ENCODE results near the gene CACNA1G. TPM values are rescaled to one million over a fixed set of nuclear protein-coding genes. Genes with fewer than 3 reads are reported as not detected.

The CACNA1G gene
- total RNA-seq, 2 experiments from 2014 or later = not detected

- DNase-seq (peak; percentile 40), ATAC-seq (no peak)
- Mint-ChIP-seq H3K9me3 (ENCODE audit: low read depth) (no peaks in the 10 kb centered on the region), H3K4me1 (peaks cover 21% of the 10 kb centered on the region), H3K27me3 (peaks cover 54% of the 10 kb centered on the region), H3K4me3 (no peak overlapping the region), H3K36me3 (ENCODE audit: low read depth) (no peaks in the 10 kb centered on the region), H3K27ac (no peak overlapping the region)
- POLR2A ChIA-PET = no interaction called here
- CTCF ChIA-PET = interaction anchor here (1.0 to 1.7 kb wide), 5 partner anchors 19 to 82 kb away, joined by 3 to 8 read pairs (median 3); no protein-coding TSS in a partner anchor
- intact Hi-C loops (cut with DNase I, micrococcal nuclease) = loop anchor here (1.0 to 5.0 kb wide), 5 partner anchors 14 to 79 kb away; partner anchors contain the start of gene SPATA20 (in 1 of the 2)
These were observed 623 bp downstream of the CACNA1G start for GRCh38 chr17:50560931-50561745.

GRCh38 chr17:50561746-50562141 is 1.2 kb downstream of the CACNA1G start:
- CTCF ChIA-PET = interaction anchor here (0.9 to 1.8 kb wide), 6 partner anchors 16 to 133 kb away, joined by 3 to 9 read pairs (median 4); no protein-coding TSS in a partner anchor
- Mint-ChIP-seq H3K27me3 (peaks cover 55% of the 10 kb centered on the region), H3K36me3 (ENCODE audit: low read depth) (no peaks in the 10 kb centered on the region), H3K27ac (no peak overlapping the region), H3K9me3 (ENCODE audit: low read depth) (no peaks in the 10 kb centered on the region), H3K4me3 (no peak overlapping the region), H3K4me1 (peaks cover 21% of the 10 kb centered on the region)
- ATAC-seq = no peak
- POLR2A ChIA-PET = no interaction called here
- DNase-seq = no peak
- intact Hi-C loops (cut with DNase I, micrococcal nuclease) = loop anchor here in 1 of 2 experiments (5.0 kb wide), 1 partner anchor 66 kb away; no protein-coding TSS in a partner anchor

GRCh38 chr17:50562242-50563091 is 2.0 kb downstream of the CACNA1G start:
- POLR2A ChIA-PET = no interaction called here
- H3K27ac Mint-ChIP-seq = no peak overlapping the region
- peaks cover 56% of the 10 kb centered on the region for H3K27me3 Mint-ChIP-seq
- CTCF ChIA-PET = interaction anchor here (0.9 to 1.8 kb wide), 11 partner anchors 11 to 280 kb away, joined by 3 to 9 read pairs (median 3); no protein-coding TSS in a partner anchor
- H3K4me3 Mint-ChIP-seq = no peak overlapping the region
- no peaks in the 10 kb centered on the region for H3K9me3 Mint-ChIP-seq (ENCODE audit: low read depth)
- DNase-seq = peak; percentile 29
- ATAC-seq = no peak
- H3K36me3 Mint-ChIP-seq (ENCODE audit: low read depth) = no peaks in the 10 kb centered on the region
- peaks cover 21% of the 10 kb centered on the region for H3K4me1 Mint-ChIP-seq
- intact Hi-C loops (cut with DNase I, micrococcal nuclease) = loop anchor here in 1 of 2 experiments (5.0 kb wide), 1 partner anchor 65 kb away; no protein-coding TSS in a partner anchor

GRCh38 chr17:50563092-50563511 is 2.6 kb downstream of the CACNA1G start:
- H3K4me3 Mint-ChIP-seq = no peak overlapping the region
- POLR2A ChIA-PET = no interaction called here
- CTCF ChIA-PET = interaction anchor here (0.7 to 1.8 kb wide), 9 partner anchors 12 to 279 kb away, joined by 3 to 9 read pairs (median 4); no protein-coding TSS in a partner anchor
- H3K9me3 Mint-ChIP-seq (ENCODE audit: low read depth) = no peaks in the 10 kb centered on the region
- H3K27me3 Mint-ChIP-seq = peaks cover 55% of the 10 kb centered on the region
- ATAC-seq = no peak
- H3K27ac Mint-ChIP-seq = no peak overlapping the region
- intact Hi-C loops (cut with DNase I, micrococcal nuclease) = loop anchor here in 1 of 2 experiments (5.0 kb wide), 1 partner anchor 64 kb away; no protein-coding TSS in a partner anchor
- H3K36me3 Mint-ChIP-seq (ENCODE audit: low read depth) = no peaks in the 10 kb centered on the region
- H3K4me1 Mint-ChIP-seq = peaks cover 21% of the 10 kb centered on the region
- DNase-seq = peak; percentile 30

GRCh38 chr17:50564916-50565315 is 4.4 kb downstream of the CACNA1G start:
- H3K4me3 Mint-ChIP-seq = no peak overlapping the region
- no peaks in the 10 kb centered on the region for H3K9me3 Mint-ChIP-seq (ENCODE audit: low read depth)
- no peak overlapping the region for H3K27ac Mint-ChIP-seq
- POLR2A ChIA-PET = no interaction called here
- intact Hi-C loops (cut with DNase I, micrococcal nuclease) = loop anchor here in 1 of 2 experiments (5.0 kb wide), 1 partner anchor 62 kb away; no protein-coding TSS in a partner anchor
- peaks cover 43% of the 10 kb centered on the region for H3K27me3 Mint-ChIP-seq
- peak; percentile 48 for DNase-seq
- no peak for ATAC-seq
- H3K4me1 Mint-ChIP-seq = peaks cover 11% of the 10 kb centered on the region
- CTCF ChIA-PET = interaction anchor here (0.6 to 0.9 kb wide), 3 partner anchors 10 to 167 kb away, joined by 3 to 6 read pairs (median 3); no protein-coding TSS in a partner anchor
- H3K36me3 Mint-ChIP-seq (ENCODE audit: low read depth) = no peaks in the 10 kb centered on the region

GRCh38 chr17:50565402-50566350 is 5.2 kb downstream of the CACNA1G start:
- Mint-ChIP-seq H3K27ac (no peak overlapping the region), H3K9me3 (ENCODE audit: low read depth) (no peaks in the 10 kb centered on the region), H3K27me3 (peaks cover 40% of the 10 kb centered on the region), H3K4me3 (no peak overlapping the region), H3K36me3 (ENCODE audit: low read depth) (no peaks in the 10 kb centered on the region), H3K4me1 (peaks cover 8% of the 10 kb centered on the region)
- intact Hi-C loops (cut with DNase I, micrococcal nuclease) = no loop called here
- CTCF ChIA-PET = interaction anchor here (0.9 kb wide), 1 partner anchor 168 kb away, joined by 3 read pairs; no protein-coding TSS in a partner anchor
- ATAC-seq = no peak
- no peak for DNase-seq
- POLR2A ChIA-PET = no interaction called here

- ChIA-PET POLR2A (no interaction called here), CTCF (no interaction called here)
- no peaks in the 10 kb centered on the region for H3K36me3 Mint-ChIP-seq (ENCODE audit: low read depth)
These were observed 6.4 kb downstream of the CACNA1G start for GRCh38 chr17:50566886-50567285.

GRCh38 chr17:50568659-50569058 is 8.1 kb downstream of the CACNA1G start:
- peaks cover 32% of the 10 kb centered on the region for H3K27me3 Mint-ChIP-seq
- H3K4me3 Mint-ChIP-seq = no peak overlapping the region
- intact Hi-C loops (cut with DNase I, micrococcal nuclease) = no loop called here
- H3K4me1 Mint-ChIP-seq = peaks cover 3% of the 10 kb centered on the region
- H3K36me3 Mint-ChIP-seq (ENCODE audit: low read depth) = no peaks in the 10 kb centered on the region
- ATAC-seq = no peak
- POLR2A ChIA-PET = no interaction called here
- H3K27ac Mint-ChIP-seq = no peak overlapping the region
- H3K9me3 Mint-ChIP-seq (ENCODE audit: low read depth) = no peaks in the 10 kb centered on the region
- no peak for DNase-seq
- CTCF ChIA-PET = interaction anchor here (1.0 kb wide), 1 partner anchor 90 kb away, joined by 3 read pairs; no protein-coding TSS in a partner anchor

More at GRCh38 chr17:50566886-50567285, 6.4 kb downstream of the CACNA1G start:
- no peak overlapping the region for H3K4me3 Mint-ChIP-seq
- H3K9me3 Mint-ChIP-seq (ENCODE audit: low read depth) = no peaks in the 10 kb centered on the region
- ATAC-seq = no peak
- intact Hi-C loops (cut with DNase I, micrococcal nuclease) = no loop called here
- no peak for DNase-seq
- H3K4me1 Mint-ChIP-seq = peaks cover 8% of the 10 kb centered on the region
- H3K27me3 Mint-ChIP-seq = peaks cover 44% of the 10 kb centered on the region
- H3K27ac Mint-ChIP-seq = no peak overlapping the region

- ChIA-PET CTCF (interaction anchor here (1.0 kb wide), 1 partner anchor 90 kb away, joined by 3 read pairs; no protein-coding TSS in a partner anchor), POLR2A (no interaction called here)
- ATAC-seq = no peak
- DNase-seq = no peak
- Mint-ChIP-seq H3K27me3 (peaks cover 25% of the 10 kb centered on the region), H3K4me1 (peaks cover 3% of the 10 kb centered on the region), H3K36me3 (ENCODE audit: low read depth) (no peaks in the 10 kb centered on the region), H3K4me3 (no peak overlapping the region), H3K27ac (no peak overlapping the region), H3K9me3 (ENCODE audit: low read depth) (no peaks in the 10 kb centered on the region)
- intact Hi-C loops (cut with DNase I, micrococcal nuclease) = no loop called here
These were observed 9.1 kb downstream of the CACNA1G start for GRCh38 chr17:50569592-50569991.

- no peaks in the 10 kb centered on the region for H3K36me3 Mint-ChIP-seq (ENCODE audit: low read depth)
- ChIA-PET POLR2A (no interaction called here), CTCF (no interaction called here)
- ATAC-seq = no peak
- intact Hi-C loops (cut with DNase I, micrococcal nuclease) = no loop called here
- H3K9me3 Mint-ChIP-seq (ENCODE audit: low read depth) = no peaks in the 10 kb centered on the region
- H3K27me3 Mint-ChIP-seq = peaks cover 20% of the 10 kb centered on the region
- DNase-seq = no peak
- no peak overlapping the region for H3K27ac Mint-ChIP-seq
- H3K4me1 Mint-ChIP-seq = peaks cover under 1% of the 10 kb centered on the region
- H3K4me3 Mint-ChIP-seq = no peak overlapping the region
These were observed 9.5 kb downstream of the CACNA1G start for GRCh38 chr17:50570032-50570431.

Data from activated CD4-positive, alpha-beta T cell treated with anti-CD3 and anti-CD28 coated beads for 36 hours (primary cell).